ENCODE data around the gene HOXC13.

The HOXC13 gene

GRCh38 chr12:53956251-53956887 is 17.7 kb downstream of the HOXC13 start:
- H3K4me3 ChIP-seq (ENCODE audit: low read depth, low read length) = no peak overlapping the region
- no peak for DNase-seq (ENCODE audit: low read depth, low spot score)
- CTCF ChIA-PET = no interaction called here
- TF ChIP-seq CTCF (IDR thresholded peaks at IDR 0.05; ENCODE audit: insufficient read depth, low read length, missing control alignments) = no peak
- POLR2A ChIA-PET = no interaction called here

- ChIA-PET CTCF (no interaction called here), POLR2A (no interaction called here)
- DNase-seq (ENCODE audit: low read depth, low spot score) = no peak
- H3K4me3 ChIP-seq (ENCODE audit: low read depth, low read length) = no peak overlapping the region
- no peak for TF ChIP-seq CTCF (IDR thresholded peaks at IDR 0.05; ENCODE audit: insufficient read depth, low read length, missing control alignments)
These were observed 18.4 kb downstream of the HOXC13 start for GRCh38 chr12:53956914-53957536.

GRCh38 chr12:53958128-53958527 is 19.5 kb downstream of the HOXC13 start:
- POLR2A ChIA-PET = no interaction called here
- CTCF ChIA-PET = interaction anchor here (1.2 kb wide), 1 partner anchor 250 kb away, joined by 3 read pairs; no protein-coding TSS in a partner anchor
- DNase-seq (ENCODE audit: low read depth, low spot score) = no peak
- TF ChIP-seq CTCF (IDR thresholded peaks at IDR 0.05; ENCODE audit: insufficient read depth, low read length, missing control alignments) = no peak
- H3K4me3 ChIP-seq (ENCODE audit: low read depth, low read length) = no peak overlapping the region

- no peak for DNase-seq (ENCODE audit: low read depth, low spot score)
- ChIA-PET POLR2A (no interaction called here), CTCF (interaction anchor here (0.9 to 1.4 kb wide), 4 partner anchors 17 to 242 kb away, joined by 3 to 4 read pairs (median 4); no protein-coding TSS in a partner anchor)
- H3K4me3 ChIP-seq (ENCODE audit: low read depth, low read length) = no peak overlapping the region
- no peak for TF ChIP-seq CTCF (IDR thresholded peaks at IDR 0.05; ENCODE audit: insufficient read depth, low read length, missing control alignments)
These were observed 20.7 kb downstream of the HOXC13 start for GRCh38 chr12:53959314-53959713.

- TF ChIP-seq CTCF (IDR thresholded peaks at IDR 0.05; ENCODE audit: insufficient read depth, low read length, missing control alignments) = no peak
- ChIA-PET CTCF (interaction anchor here (1.3 to 1.4 kb wide), 2 partner anchors 16 to 195 kb away, joined by 4 read pairs; no protein-coding TSS in a partner anchor), POLR2A (no interaction called here)
- DNase-seq (ENCODE audit: low read depth, low spot score) = no peak
- H3K4me3 ChIP-seq (ENCODE audit: low read depth, low read length) = no peak overlapping the region
These were observed 21.8 kb downstream of the HOXC13 start for GRCh38 chr12:53960187-53961024.

All from AG04449 (cell line).